NCI-H1092 treated with DMSO at 0.1 percent for 48 hours (cell line): ENCODE results near the gene CERS4.
"Not testable (repeated sequence)": the region's sequence is repeated elsewhere in the genome, so short reads cannot be mapped to it uniquely, and the experiment has no call there.

ENCODE experiments used
- DNase-seq: peaks from one replicate; lab custom pipeline; 2025; lab: John Stamatoyannopoulos, UW

Gene CERS4

DNA sequence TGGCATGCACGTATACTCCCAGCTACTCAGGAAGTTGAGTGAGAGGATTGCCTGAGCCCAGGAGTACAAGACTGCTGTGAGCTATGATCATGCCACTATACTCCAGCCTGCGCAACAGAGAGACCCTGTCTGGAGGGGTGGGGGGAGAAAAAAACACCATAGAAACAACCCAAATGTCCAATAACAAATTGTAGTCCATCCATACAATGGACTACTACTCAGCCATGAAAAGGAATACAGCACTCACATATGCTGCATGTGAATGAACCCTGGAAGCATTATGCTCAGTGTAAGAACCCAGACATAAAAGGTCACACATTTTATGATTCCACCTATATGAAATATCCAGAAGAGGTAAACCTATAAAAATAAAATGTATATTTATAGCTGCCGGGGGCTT, 56.7 kb downstream of the CERS4 start:
- no peak for DNase-seq

GRCh38 chr19:8269724-8270123, 60.6 kb downstream of the CERS4 start:
- no peak for DNase-seq

- DNase-seq: not testable (repeated sequence)
Observed at GRCh38 chr19:8276508-8276907, 67.3 kb downstream of the CERS4 start.

GRCh38 chr19:8291337-8291736, 82.2 kb downstream of the CERS4 start:
- not testable (repeated sequence) for DNase-seq

DNA sequence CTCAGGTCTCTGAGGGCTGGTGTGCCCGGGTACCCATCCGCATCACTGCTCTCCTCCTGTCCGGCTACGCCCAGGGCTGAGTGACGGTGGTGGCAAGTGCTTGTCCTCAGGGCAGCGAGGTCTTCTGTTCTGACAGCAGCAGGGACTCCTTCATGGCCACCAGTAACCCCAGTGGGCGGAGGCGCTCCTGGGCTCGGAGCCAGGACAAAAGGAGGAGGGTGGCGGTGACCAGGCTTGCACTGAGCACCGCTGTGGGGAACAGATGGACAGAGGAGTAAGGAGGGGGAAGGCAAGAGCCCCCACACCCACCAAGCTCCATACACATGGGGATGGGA, 93.2 kb downstream of the CERS4 start:
- DNase-seq: no peak

DNA sequence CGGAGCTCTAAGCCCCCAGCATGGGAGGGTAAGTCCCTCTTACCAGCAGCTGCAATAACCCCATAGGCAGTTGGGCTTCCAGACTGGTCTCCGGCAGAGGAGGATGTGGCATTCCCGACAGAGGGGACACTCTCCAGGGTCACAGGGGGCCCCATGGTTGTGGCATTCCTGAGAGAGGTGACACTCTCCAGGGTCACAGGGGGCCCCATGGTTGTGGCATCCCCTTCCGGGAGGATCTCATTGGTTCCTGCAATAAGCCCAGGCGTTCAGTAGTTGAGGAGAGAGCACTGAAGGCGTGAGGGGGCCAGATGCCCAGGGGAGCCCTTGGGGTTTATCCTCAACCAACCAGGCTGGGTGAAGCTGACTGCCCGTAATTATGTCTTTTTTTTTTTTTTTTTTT, 93.6 kb downstream of the CERS4 start:
- no peak for DNase-seq

- DNase-seq: no peak
Observed at GRCh38 chr19:8304841-8305621, 95.9 kb downstream of the CERS4 start.

DNA sequence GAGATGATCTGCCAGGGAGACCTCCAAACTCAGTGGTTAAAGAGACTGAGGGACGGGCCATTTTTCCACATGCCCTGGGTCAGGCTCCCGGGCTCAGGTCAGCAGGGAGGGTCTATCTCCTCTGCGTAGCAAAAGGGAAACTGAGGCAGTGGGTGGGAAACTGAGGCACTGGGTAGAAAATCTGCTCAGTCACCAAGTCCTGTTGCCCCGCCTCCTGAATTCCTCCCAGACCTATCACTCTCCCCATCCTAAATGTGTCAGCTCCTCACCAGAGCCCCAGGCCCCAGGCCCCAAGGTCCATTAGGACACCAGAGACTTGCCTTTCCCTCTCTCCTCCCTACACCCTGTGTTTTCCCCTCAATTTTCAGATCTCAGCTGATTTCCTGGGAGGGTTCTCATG, 96.6 kb downstream of the CERS4 start:
- no peak for DNase-seq

GRCh38 chr19:8306235-8307054, 97.3 kb downstream of the CERS4 start:
- no peak for DNase-seq

GRCh38 chr19:8307400-8307964, 98.3 kb downstream of the CERS4 start:
- no peak for DNase-seq

DNA sequence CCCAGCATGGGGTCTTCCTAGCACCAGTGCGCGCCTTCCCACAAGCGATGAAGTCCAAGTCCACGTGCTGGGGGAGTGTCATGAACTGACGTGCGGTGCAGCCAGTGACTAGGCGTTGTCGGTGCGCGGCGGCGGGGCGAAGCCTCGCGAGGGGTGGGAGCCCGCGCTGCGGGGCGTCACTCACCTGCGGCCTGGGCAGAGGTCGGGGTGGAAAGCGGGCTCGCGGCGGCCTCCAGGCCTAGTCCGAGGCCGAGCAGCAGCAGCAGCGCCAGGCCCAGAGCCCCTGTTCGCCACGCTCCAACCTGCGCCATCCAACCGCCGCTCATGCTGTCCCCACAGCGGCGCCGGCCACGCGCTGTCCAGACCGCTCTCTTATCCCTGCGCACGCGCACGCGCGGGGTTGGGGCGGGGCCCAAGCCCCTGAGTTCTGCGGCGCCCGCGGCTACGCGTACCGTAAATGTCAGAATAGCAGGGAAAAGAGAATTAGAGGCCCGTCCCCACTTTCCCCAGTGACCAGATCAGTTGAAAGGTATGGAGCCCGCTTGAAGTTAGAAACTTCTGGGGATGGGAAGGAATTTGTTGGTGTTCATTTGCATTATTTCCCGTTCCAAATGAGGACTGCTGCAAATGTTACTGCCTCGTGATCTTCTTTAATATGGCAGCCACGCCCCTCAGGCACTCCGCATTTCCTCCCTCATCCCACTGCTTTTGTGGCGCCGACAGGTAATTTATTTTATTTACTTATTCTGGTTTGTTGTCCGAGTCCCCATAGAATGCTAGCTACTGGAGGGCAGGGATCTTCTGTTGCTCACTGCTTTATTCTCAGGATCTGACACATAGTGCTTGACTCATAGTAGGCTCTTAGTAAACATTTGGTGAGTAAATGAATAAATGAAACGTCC, 99.0 kb downstream of the CERS4 start, which contains the start of gene CD320:
Gene CD320 (minus strand): TSS at position 394 of the 902 bp plus-strand sequence. CDS start 68 bp downstream, at position 326.
- peak; percentile 94 for DNase-seq

GRCh38 chr19:8308891-8309291, 99.7 kb downstream of the CERS4 start:
- DNase-seq: no peak

- no peak for DNase-seq
Observed at GRCh38 chr19:8310342-8311055, 101.3 kb downstream of the CERS4 start.

GRCh38 chr19:8311461-8312260, 102.5 kb downstream of the CERS4 start:
- no peak for DNase-seq
